GM21447 (cell line): ENCODE measurements around the gene TM7SF3.
"Not testable (repeated sequence)": the region's sequence is repeated elsewhere in the genome, so short reads cannot be mapped to it uniquely, and the experiment has no call there.

ENCODE experiments used
- ATAC-seq: cut with Tn5 transposase; IDR thresholded peaks from one replicate; pipeline ENCODE4 v1.9.1; 2021; ENCODE audit not compliant: unreplicated experiment

The TM7SF3 gene

DNA sequence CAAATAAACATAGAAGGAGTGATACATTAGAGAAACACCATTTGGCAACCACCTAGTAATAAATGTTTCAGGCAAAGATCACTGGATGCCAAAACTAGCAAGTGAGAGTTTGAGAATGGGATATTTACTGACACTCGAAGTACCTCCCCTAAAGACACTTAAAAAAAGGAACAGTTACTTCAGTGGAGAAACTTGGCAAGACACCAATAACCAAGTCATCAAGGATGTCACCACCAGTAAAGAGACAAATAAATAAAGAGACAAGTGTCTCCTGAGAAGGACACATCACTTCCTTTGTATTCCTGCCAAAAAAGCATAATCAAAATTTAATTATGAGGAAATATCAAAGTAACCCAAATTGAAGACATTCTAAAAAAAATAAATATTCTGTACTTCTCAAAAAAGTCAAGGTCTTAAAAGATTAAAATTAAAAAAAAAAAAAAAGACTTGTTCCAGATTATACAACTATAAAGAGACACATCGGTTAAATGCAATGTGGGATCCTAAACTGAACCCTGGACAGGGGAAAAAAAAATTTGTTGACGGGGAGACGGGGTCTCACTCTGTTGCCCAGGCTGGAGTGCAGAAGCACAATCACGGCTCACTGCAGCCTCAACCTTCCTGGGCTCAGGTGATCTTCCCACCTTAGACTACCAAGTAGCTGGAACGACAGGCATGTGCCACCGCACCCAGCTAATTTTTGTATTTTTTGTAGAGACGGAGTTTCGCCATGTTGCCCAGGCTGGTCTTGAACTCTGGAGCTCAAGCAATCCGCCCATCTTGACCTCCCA lies 26.4 kb downstream of the TM7SF3 start:
- no peak for ATAC-seq

DNA sequence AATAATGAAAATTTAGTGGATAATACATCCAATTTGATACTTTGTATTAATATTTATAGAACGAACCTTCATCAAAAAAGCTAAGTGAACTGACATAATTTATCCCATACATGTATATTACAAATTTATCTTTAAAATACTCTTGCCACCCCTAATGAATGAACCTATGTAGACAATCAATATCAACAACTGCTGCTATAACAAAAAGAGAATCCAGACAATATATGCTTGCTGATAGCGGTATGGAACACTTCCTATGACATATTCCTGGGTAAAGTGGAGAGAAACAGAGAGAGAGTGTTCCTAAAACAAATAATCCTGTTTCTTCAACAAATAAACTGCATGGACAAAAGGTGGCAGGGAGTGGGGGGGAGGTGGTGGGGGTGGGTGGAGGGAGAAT lies 31.3 kb downstream of the TM7SF3 start:
- no peak for ATAC-seq

DNA sequence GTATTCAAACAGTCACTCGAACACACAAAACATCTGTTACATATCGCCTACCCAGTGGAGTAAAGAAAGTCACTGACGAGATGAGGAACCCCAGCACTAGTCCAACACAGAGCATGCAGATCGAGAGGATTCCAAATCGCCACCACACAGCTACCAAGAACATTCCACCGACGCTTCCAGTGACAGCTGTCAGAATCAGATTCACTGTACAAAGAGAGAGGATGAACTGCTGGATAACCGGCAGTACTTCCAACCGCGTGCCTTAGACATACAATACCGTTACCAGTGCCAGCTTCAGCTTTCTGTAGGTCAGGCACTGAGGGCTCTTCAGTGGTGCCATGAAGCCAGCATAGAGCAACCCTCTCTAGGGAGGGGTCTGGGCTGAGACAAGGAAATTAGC lies 34.5 kb downstream of the TM7SF3 start:
- ATAC-seq = no peak

DNA sequence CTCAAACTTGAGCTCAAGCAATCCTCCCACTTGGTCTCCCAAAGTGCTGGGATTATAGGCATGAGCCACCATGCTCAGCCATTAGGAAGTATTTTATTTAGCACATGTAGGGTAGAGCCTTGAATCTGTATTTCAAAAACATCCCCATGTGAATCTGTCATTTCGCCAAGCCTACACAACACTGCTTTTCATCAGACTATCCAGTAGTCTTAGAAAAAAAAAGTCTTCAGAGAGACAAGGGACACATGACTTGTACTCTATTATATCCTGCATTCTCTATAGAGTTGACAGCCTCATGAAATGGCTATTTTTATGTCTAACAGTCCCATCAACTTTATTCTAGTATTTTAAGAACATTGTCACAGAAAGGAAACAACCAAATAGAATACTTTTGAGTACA lies 35.4 kb downstream of the TM7SF3 start:
- ATAC-seq = no peak

DNA sequence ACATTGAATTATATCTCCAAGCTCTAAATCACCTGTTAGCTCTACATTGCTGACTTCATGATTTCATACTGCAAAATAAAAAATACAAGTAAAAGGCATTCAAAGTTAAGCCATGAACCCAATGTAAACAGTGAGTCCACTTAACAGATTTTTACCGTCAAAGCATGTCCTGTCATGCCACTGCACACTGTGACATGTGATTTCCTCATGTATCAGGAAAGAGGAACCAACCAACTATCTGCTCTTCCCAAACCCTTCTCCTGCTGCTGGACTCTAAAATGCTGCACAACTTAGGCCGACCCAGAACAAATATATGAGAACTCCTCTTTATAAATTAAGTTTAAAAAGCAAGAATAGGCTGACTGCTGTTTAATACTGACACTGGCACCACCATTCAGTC lies 37.5 kb downstream of the TM7SF3 start:
- no peak for ATAC-seq

DNA sequence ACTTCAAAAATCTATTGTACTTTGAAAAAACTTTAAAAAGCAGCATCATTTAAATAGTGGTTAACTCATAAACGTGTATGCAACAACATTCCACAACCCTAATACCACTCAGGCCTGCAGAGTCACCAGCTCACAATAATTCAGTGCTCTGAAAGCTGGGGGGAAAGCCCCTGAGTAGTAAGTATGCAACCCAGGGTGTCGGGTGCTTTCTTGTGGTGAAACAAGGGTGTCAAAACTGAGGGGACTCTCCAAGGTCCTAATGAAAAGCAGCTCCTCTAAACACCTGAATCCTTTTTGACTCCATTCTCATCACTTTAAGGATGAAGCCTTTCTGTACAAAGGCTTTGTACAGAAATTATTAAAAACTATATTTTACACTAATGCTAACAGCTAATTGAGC lies 42.2 kb downstream of the TM7SF3 start:
- peak; percentile 98 for ATAC-seq

DNA sequence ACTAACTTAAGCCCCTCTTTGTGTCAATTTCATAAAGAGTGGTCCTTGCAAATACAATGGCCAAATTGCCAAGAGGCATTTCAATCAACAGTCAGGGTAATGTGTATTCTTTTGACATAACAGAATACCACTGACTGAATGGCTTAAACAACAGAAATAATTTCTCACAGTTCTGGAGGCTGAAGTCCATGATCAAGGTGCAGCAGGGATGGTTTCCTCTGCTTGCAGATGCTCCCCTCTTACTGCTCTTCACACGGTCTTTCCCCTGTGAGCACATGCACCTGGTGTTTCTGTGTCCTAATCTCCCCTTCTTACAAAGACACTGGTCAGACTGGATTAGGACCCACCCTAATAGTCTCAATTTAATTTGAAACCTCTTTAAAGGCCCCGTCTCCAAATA lies 44.0 kb downstream of the TM7SF3 start:
- ATAC-seq = no peak

DNA sequence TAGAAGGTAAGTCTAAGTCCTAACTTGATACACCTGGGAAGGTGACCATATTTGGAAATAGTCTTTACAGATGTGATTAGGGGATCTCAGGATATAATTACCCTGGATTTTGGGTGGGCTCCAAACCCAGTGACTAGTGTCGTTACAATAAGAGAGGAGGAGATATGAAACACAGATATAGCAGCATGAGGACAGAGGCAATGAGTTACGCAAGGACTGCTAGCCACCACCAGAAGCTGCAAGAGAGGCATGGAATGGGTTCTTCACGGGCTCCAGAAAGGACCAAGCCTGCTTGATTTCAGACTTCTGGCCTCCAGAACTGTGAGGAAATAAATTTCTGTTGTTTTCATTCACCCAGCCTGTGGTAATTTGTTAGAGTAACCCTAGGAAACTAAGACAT lies 47.3 kb downstream of the TM7SF3 start:
- ATAC-seq = no peak

DNA sequence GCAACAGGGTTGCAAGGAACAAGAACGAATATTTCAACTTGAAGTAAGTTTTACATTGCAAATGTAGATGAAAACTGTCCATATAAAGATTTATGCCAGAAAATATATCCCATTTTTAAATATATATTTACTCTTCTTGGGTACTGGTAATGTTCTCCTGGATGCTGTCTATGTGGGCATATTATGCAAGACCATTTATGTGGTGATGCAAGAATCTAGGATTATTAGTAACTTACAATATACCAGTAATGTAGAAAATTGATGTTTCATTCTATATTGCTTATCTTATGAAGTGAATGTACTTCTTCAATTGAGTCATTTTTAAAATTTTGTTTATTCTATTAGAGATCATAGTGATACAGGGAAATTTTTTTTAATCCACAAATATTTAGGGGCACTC lies 50.8 kb downstream of the TM7SF3 start:
- ATAC-seq = no peak

DNA sequence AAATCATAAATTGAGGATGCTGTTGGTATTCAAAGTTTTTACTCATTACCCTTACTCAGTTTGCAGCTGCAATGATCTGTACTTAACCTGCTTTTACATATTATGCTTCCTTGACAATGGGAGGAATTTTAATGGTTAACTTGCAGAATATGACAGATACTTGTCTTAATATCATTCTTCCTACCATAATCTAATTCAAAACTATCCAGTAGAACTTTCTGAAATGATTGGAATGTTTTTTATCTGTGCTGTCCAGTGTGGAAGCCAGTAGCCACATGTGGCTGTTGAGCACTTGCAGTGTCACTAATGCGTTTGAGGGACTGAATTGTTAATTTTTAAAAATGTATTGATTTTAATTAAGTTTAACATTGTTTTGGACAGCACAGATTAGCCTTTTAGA lies 52.4 kb downstream of the TM7SF3 start:
- no peak for ATAC-seq

DNA sequence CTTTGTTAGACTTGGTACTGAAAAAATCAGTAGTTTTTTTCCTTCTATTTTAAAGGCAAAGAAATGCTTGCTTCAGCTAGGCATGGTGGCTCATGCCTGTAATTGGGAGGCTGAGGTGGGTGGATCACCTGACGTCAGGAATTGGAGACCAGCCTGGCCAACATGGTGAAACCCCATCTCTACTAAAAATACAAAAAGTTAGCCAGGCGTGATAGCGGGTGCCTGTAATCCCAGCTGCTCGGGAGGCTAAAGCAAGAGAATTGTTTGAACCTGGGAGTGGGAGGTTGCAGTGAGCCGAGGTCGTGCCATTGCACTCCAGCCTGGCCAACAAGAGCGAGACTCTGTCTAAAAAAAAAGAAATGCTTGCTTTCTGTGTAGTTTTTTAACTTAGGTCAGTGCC lies 52.8 kb downstream of the TM7SF3 start:
- not testable (repeated sequence) for ATAC-seq

DNA sequence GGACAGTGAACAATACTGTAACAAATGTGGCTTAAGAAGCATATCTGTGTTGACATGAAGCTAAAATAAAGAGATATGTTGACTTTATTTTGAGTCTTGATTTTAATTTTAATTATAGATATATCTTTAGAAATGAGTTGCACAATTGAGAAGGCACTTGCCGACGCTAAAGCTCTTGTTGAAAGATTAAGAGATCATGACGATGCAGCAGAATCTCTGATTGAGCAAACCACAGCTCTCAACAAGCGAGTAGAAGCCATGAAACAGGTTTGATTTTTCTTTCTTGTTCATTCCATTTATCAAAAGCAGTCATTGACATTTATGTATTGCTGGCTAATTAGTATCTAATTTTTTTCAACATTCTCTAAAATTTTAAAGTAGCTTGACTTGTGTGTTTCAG lies 60.2 kb downstream of the TM7SF3 start:
- no peak for ATAC-seq

DNA sequence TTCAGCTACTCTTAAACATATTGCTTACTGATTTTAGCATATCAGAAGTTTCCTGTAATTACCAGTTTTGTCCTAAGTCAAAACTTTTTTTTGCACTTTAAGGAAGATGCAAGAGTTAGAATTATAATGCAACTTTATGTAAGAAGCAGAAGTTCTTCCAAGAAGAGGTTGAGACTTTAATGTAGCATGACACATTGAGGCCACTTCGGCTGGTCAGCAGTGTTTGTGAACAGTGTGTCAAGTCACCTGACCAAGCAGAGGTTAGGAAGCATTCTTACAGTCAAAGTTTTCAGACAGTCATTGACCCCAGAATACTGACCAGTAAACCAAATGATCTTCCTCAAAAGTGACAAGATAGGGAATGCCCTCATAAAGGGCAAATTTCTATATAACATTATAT lies 60.7 kb downstream of the TM7SF3 start:
- ATAC-seq = no peak

DNA sequence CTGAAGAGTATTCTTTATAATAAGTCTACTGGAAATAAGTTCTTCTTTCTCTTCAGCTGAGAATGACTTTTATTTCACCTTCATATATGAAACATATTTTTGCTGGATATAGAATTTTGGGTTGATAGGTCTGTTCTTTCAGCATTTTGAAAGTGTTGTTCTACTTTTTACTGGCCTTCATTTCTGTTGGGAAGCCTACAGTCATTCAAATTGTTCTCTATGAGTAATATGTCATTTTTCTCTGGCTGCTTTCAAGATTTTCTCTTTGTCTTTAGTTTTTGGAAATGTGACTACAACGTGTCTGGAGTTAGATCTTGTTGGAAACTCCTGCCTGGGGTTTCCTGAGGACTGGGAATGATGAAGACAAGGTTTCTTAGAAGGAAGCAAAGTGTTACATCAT lies 65.9 kb downstream of the TM7SF3 start:
- no peak for ATAC-seq

DNA sequence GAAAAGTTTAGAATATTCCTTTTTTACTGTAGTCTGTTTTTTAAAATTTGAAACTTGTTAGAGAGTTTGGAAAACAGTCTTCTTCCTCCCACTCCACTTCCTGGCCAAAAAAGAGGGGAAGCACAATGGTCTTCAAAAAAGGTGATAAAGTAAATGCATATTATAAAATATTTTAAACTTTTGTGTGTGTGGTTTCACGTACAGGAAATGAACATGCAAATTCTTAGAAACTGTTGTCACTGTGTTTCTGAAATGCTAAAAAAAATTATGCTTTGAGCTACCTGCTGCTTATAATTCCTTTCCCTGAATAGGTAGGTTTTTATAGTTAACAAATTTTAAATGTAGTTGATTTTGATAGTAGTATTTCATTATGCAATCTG lies 73.0 kb downstream of the TM7SF3 start:
- ATAC-seq = no peak

DNA sequence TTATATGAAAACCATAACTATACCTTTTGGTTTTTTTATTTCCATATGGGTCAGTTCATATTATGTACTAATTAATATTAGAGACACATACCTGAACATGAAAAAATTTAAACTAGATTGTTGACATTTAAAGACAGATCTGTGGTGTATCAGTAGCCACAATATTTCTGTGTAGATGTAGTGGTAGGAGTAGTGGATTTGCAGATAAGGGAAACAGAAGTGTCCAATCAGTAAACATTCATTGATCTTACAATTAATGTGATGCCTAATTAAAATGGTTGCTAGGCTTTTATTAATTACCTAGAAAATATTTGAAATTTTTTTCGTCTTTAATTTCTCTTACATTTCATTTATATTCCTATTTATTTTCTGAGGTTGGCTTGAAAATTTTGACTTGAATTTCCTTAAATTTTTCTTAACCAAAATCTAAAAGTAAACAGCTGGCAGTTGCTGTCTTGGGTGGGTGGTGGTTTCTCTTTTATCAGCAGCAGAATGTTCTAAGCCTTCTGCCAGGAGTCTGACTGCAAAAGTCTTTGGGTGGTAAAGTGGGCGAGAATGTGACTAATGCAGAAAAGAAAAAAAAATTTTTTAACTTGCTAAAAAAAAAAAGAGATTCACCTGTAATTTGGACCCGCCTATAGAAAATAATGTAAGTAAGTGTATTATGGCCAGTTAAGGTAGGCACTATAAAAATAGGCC lies 73.5 kb downstream of the TM7SF3 start:
- ATAC-seq = no peak

DNA sequence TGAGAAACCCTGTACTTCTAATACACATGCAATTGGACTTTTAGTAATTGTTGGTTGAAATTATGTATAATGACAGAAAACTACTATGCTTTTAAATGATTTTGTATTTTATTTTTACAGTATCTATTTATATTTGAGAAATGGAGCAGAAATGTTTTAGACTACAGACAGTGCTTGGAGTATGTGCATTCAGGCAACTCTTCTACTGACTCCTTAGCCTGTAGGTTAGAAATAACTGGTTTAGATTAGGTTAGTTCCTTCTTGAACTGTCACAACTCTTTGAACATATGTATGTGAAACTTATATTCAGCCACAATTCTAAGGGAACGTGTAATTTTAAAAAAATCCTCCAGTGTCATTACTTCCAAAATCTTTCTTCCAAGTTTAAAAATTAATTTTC lies 74.2 kb downstream of the TM7SF3 start:
- ATAC-seq = no peak

DNA sequence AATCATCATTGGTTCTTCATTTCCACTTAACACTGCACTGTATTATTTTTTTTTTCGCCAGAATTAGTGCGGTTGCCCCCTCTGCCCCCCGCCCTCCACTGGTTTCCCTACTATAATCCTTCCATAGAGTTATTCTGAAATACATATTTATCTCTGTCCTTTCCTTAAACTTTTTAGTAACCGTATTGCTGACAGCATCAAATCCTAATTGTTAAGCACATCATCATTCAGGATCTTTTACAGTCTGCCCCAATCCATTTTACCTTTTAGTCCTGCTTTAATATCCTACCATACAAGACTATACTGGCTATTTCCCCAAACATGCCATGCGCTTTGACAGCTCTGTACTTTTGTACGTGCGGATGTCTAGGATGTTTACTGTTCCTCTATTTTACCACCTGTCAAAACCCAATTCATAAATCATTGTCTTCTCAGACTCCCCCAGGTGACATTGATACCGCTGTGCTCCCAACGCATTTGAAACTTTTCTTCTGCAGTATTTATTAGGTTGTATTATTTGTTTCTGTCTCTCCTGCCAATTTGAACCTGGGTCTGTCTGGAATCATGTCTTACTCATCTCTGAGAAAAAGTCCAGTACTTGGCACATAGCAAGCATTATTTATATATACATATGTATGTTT lies 74.9 kb downstream of the TM7SF3 start:
- peak; percentile 23 for ATAC-seq

DNA sequence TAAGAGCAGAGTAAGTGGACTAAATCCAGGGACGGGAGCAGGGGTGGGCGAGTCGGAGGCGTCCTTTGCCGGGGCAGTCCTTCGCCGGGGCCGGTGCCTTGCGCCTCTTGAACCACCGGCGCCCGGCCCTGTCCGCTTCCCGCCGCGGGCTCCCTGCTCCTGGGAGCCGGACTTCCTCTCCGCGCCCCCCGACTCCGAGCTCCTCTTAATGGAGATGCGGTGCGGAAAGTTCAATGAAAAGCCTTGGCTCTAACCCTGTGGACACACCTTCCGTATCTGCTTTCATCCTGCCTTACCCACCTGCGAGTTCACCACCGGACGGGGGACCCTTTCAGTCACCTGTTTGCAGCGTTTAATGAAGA lies 75.5 kb downstream of the TM7SF3 start:
- peak; percentile 14 for ATAC-seq

DNA sequence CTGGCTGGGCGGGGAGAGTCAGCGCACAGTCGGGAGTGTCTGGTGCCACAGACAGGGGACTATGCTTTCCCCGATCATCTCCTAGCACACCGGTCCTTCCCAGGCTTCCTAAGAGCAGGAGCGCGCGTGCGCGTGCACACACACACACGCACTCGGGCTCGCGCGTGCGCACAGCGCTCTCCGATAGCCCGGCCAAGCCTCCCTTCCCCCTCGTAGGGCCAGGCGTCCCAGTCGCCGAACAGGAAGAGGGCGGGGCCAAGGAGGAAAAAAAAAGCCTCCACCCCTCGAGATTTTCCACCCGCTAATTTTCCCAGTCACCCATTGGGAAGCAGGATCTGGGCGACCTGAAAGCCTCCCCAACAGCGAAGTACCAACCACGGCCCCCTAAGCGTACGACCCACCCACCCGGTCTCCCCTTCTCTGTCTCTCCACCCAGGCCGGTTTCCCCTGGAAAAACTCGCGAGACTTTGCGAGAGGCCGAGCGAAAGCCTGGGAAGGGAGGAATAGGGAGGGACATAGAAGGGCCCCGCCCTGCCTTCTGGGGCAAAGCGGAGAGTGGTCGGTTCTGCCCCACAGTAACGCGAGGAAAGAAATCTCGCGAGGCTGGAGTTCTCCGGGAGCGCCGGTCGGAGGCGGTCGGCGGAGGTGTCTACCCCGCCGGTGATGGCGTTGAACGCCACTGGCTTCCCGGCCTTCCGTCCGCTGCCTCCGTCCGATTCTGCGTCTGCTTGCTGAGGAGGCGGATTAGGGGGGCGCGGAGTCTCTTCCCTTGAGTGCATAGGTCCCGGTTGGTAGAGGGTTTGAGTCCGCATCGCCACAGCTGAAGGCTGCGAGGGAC lies 76.1 kb downstream of the TM7SF3 start, which contains the start of the genes FGFR1OP2 and INTS13:
Gene FGFR1OP2, plus strand, starts transcription at position 608 of the 838 bp plus-strand sequence. CDS start 15,689 bp downstream, outside the sequence.
Gene INTS13, minus strand, starts transcription at position 119 of the 838 bp plus-strand sequence. CDS start 1,178 bp downstream, outside the sequence.
- peak; percentile 80 for ATAC-seq

DNA sequence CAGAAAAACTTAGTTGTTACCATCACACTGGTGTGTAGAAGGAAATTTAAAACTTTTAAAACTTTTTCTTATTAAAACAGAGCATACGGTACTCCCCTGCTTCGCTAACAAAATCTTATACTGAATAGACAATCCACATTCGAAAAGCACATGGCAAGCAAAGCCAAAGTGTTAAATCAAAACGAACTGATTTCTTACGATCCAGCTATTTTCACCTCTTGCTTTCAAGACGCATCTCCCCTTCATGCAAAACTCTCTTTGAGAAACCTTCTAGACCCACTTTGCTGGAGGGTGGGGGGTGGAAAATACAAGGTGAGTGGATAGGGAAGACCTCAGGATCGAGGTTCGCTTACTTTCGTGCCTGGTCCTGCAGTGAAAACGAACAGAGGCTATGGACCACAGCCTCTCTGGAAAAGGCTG lies 76.7 kb downstream of the TM7SF3 start:
- ATAC-seq = no peak
